PC-9 (cell line): ENCODE data around the gene PIK3C2A. TPM values are rescaled to one million over a fixed set of nuclear protein-coding genes. Genes with fewer than 3 reads are reported as not detected.

ENCODE experiments used
- BruUV-seq: library from RNA; stranded (reverse); fragments of 400-500 nt; replicated peaks from 2 replicates; lab custom pipeline; 2021; lab: Mats Ljungman, UMichigan
- CTCF ChIA-PET: fragments of 300-600 bp; sonication (Branson Sonifier 250); formaldehyde crosslinking; loops from one replicate; lab custom pipeline; 2022; ENCODE audit warnings: antibody characterized with exemption; lab: Charles Lee
- POLR2A ChIA-PET: fragments of 300-600 bp; sonication (Branson Sonifier 250); formaldehyde crosslinking; loops from one replicate; lab custom pipeline; 2022; ENCODE audit warnings: antibody characterized with exemption; ENCODE audit not compliant: unreplicated experiment; lab: Charles Lee
- DNase-seq, 2 experiments: peaks; one replicate each; pipeline versions ENCODE4 v3.0.0 to v3.0.0-alpha.2; 2015 to 2022; ENCODE audit warnings: mixed read lengths in 1 of 2
- H2AFZ ChIP-seq: fragments of 200-600 bp; sonication (generic); 2 replicates; pipeline ENCODE4 v1.8.1; 2017; ENCODE audit warnings: antibody characterized with exemption
- H3F3A ChIP-seq: fragments of 200-600 bp; sonication (generic); 2 replicates; pipeline ENCODE4 v1.8.1; 2017; ENCODE audit warnings: antibody characterized with exemption, mild to moderate bottlenecking, low read depth; ENCODE audit not compliant: insufficient read depth
- H3K27ac ChIP-seq: fragments of 200-600 bp; sonication (generic); 2 replicates; pipeline ENCODE4 v1.6.1; 2016; ENCODE audit warnings: mixed run types
- H3K27me3 ChIP-seq: fragments of 200-600 bp; sonication (generic); 2 replicates; pipeline ENCODE4 v1.6.1; 2016; ENCODE audit warnings: low read depth, mixed run types; ENCODE audit not compliant: insufficient read depth
- H3K36me3 ChIP-seq: fragments of 200-600 bp; sonication (generic); 2 replicates; pipeline ENCODE4 v1.6.1; 2016; ENCODE audit warnings: low read depth, mixed run types
- H3K4me1 ChIP-seq: fragments of 200-600 bp; sonication (generic); replicated peaks from 2 replicates; pipeline ENCODE4 v1.6.1; 2016; ENCODE audit warnings: mixed run types; ENCODE audit not compliant: insufficient read depth
- H3K4me2 ChIP-seq: fragments of 200-600 bp; sonication (generic); 2 replicates; pipeline ENCODE4 v1.6.1; 2017; ENCODE audit warnings: mixed run types
- H3K4me3 ChIP-seq: fragments of 200-600 bp; sonication (generic); 2 replicates; pipeline ENCODE4 v1.6.1; 2016; ENCODE audit warnings: mixed run types
- H3K79me2 ChIP-seq: fragments of 200-600 bp; sonication (generic); 2 replicates; pipeline ENCODE4 v1.6.1; 2017; ENCODE audit warnings: low read depth, mixed run types
- H3K9me2 ChIP-seq: fragments of 200-600 bp; sonication (generic); 2 replicates; pipeline ENCODE4 v1.8.1; 2017; ENCODE audit warnings: mild to moderate bottlenecking; ENCODE audit not compliant: insufficient read depth
- H3K9me3 ChIP-seq: fragments of 200-600 bp; sonication (generic); 2 replicates; pipeline ENCODE4 v1.8.1; 2016; ENCODE audit warnings: low read depth; ENCODE audit not compliant: insufficient read depth
- H4K20me1 ChIP-seq: fragments of 200-600 bp; sonication (generic); 2 replicates; pipeline ENCODE4 v1.8.1; 2017; ENCODE audit not compliant: insufficient read depth
- EZH2 ChIP-seq: fragments of 200-600 bp; sonication (generic); IDR thresholded peaks from 2 replicates; pipeline ENCODE4 v1.8.0; 2017; ENCODE audit warnings: antibody characterized with exemption, low read depth
- intact Hi-C: fragments of 100-400 bp; cut with micrococcal nuclease; formaldehyde crosslinking; loops from one replicate; pipeline ENCODE4 v1.10.0; 2022; ENCODE audit not compliant: unreplicated experiment
- total RNA-seq: library from RNA; stranded (reverse); gene quantifications from 2 replicates; pipeline ENCODE4 v1.2.3, GENCODE V29; 2021
- TF ChIP-seq, protein P1 (sequence below): fragments of 200-600 bp; sonication (generic); conservative IDR thresholded peaks from 2 replicates; pipeline ENCODE4 v1.6.1; 2017; ENCODE audit warnings: mixed run types, antibody characterized with exemption, mild to moderate bottlenecking, moderate library complexity

Gene PIK3C2A
- total RNA-seq, 1 experiment from 2014 or later = 70.7 TPM

DNA sequence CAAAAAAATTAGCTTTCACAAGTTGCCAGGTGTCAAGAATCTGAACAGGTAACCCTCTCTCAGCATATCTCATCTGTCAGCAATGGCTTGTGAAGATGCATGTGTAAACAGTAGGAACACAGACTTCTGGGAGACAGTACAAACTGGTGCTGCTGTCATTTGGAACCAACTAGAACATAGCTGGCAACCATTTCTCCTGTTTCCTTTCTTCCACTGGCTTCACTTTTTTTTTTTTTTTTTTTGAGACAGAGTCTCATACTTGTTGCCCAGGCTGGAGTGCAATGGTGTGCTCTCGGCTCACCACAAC lies 2.1 kb upstream of the PIK3C2A start:
- TF ChIP-seq, protein P1, sequence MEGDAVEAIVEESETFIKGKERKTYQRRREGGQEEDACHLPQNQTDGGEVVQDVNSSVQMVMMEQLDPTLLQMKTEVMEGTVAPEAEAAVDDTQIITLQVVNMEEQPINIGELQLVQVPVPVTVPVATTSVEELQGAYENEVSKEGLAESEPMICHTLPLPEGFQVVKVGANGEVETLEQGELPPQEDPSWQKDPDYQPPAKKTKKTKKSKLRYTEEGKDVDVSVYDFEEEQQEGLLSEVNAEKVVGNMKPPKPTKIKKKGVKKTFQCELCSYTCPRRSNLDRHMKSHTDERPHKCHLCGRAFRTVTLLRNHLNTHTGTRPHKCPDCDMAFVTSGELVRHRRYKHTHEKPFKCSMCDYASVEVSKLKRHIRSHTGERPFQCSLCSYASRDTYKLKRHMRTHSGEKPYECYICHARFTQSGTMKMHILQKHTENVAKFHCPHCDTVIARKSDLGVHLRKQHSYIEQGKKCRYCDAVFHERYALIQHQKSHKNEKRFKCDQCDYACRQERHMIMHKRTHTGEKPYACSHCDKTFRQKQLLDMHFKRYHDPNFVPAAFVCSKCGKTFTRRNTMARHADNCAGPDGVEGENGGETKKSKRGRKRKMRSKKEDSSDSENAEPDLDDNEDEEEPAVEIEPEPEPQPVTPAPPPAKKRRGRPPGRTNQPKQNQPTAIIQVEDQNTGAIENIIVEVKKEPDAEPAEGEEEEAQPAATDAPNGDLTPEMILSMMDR = no peak
- no peak for TF ChIP-seq EZH2
- 0 out of 2 replicates have a peak, but pooled peaks cover 3% of the 10 kb centered on the region for H4K20me1 ChIP-seq
- POLR2A ChIA-PET = interaction anchor here (0.6 kb wide), 1 partner anchor 94 kb away, joined by 3 read pairs; no protein-coding TSS in a partner anchor
- peak overlapping the region; percentile 99 for H3K4me2 ChIP-seq
- H2AFZ ChIP-seq = no peak overlapping the region
- H3K27me3 ChIP-seq = no peaks in the 10 kb centered on the region
- intact Hi-C loops = loop anchor here (10.0 kb wide), 2 partner anchors 225 to 255 kb away; no protein-coding TSS in a partner anchor
- no peak for DNase-seq
- H3K27ac ChIP-seq = peak overlapping the region; percentile 95
- H3K36me3 ChIP-seq = no peaks in the 10 kb centered on the region
- H3K4me3 ChIP-seq = peak overlapping the region; percentile 72; the same call in 1 of the 2 replicates
- no peaks in the 10 kb centered on the region for H3K9me2 ChIP-seq
- CTCF ChIA-PET = no interaction called here
- peaks cover 25% of the 10 kb centered on the region for H3F3A ChIP-seq
- TSS peak; percentile 32 for BruUV-seq
- peaks cover 34% of the 10 kb centered on the region for H3K79me2 ChIP-seq
- peaks cover 26% of the 10 kb centered on the region for H3K4me1 ChIP-seq
- H3K9me3 ChIP-seq = no peaks in the 10 kb centered on the region; the same call in 1 of the 2 replicates

- no peak for TF ChIP-seq EZH2
- TF ChIP-seq, protein P1 = no peak
- TSS peak; percentile 56 for BruUV-seq
- H3K27ac ChIP-seq = peak overlapping the region; percentile 95
- no peaks in the 10 kb centered on the region for H3K9me3 ChIP-seq
- peak overlapping the region; percentile 72 for H3K4me3 ChIP-seq
- no peaks in the 10 kb centered on the region for H3K9me2 ChIP-seq
- peaks cover 47% of the 10 kb centered on the region for H3K79me2 ChIP-seq
- H2AFZ ChIP-seq = peak overlapping the region; percentile 79
- intact Hi-C loops = loop anchor here (10.0 kb wide), 2 partner anchors 224 to 254 kb away; no protein-coding TSS in a partner anchor
- CTCF ChIA-PET = no interaction called here
- H3K4me1 ChIP-seq = peaks cover 26% of the 10 kb centered on the region
- peaks cover 25% of the 10 kb centered on the region for H3F3A ChIP-seq
- POLR2A ChIA-PET = interaction anchor here (0.5 to 1.7 kb wide), 8 partner anchors 22 to 1176 kb away, joined by 3 to 32 read pairs (median 4); partner anchors contain the start of gene RPS13
- 0 out of 2 replicates have a peak, but pooled peaks cover 3% of the 10 kb centered on the region for H4K20me1 ChIP-seq
- peak overlapping the region; percentile 99 for H3K4me2 ChIP-seq
- DNase-seq = peak; percentile 70 to 87
- H3K27me3 ChIP-seq = no peaks in the 10 kb centered on the region
- H3K36me3 ChIP-seq = no peaks in the 10 kb centered on the region
Measured at GRCh38 chr11:17208257-17208999, 642 bp upstream of the PIK3C2A start.

- BruUV-seq = no TSS peak
- Histone ChIP-seq H2AFZ (no peak overlapping the region; the same call in 1 of the 2 replicates), H3K4me1 (peaks cover 26% of the 10 kb centered on the region), H3K27ac (no peak overlapping the region), H3F3A (peaks cover 25% of the 10 kb centered on the region), H3K4me3 (peak overlapping the region; percentile 72), H3K9me3 (no peaks in the 10 kb centered on the region), H3K36me3 (no peaks in the 10 kb centered on the region), H3K9me2 (no peaks in the 10 kb centered on the region), H3K27me3 (no peaks in the 10 kb centered on the region), H4K20me1 (0 out of 2 replicates have a peak, but pooled peaks cover 3% of the 10 kb centered on the region), H3K79me2 (peaks cover 61% of the 10 kb centered on the region), H3K4me2 (peak overlapping the region; percentile 99)
- no peak for TF ChIP-seq EZH2
- TF ChIP-seq, protein P1 = no peak
- no peak for DNase-seq
- POLR2A ChIA-PET = no interaction called here
- intact Hi-C loops = loop anchor here (10.0 kb wide), 2 partner anchors 222 to 252 kb away; no protein-coding TSS in a partner anchor
- CTCF ChIA-PET = no interaction called here
Measured at GRCh38 chr11:17206463-17206862, 1.3 kb downstream of the PIK3C2A start.
